ENCODE data around the gene KATNIP. TPM values are rescaled to one million over a fixed set of nuclear protein-coding genes. Genes with fewer than 3 reads are reported as not detected.

The KATNIP gene
- total RNA-seq, 1 experiment from 2014 or later = 19.0 TPM

DNA sequence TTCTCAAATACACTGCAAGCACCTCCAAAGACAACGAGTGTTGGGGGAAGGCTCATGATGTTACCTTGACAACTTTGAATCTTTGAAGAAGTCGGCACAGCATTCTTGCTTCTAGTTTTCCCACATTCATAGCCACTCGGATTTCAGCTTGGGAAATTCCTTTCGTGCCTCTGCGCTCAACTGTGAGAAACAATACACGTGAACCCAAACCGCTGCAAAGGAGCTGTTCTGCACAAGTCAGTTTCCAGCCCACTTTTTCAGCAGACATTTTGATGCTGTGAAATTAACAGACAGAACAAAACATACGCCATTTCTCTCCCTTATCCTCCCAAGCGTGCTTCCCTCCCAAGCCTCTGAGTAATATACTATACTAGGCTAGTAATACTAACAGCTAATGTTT lies 41.5 kb upstream of the KATNIP start:
- ChIA-PET CTCF (no interaction called here), POLR2A (ENCODE audit: unreplicated experiment) (no interaction called here)
- ATAC-seq = no peak
- H3K9me3 ChIP-seq (ENCODE audit: low read length) = no peaks in the 10 kb centered on the region
- H3F3A ChIP-seq (ENCODE audit: low read length, unreplicated experiment) = no peaks in the 10 kb centered on the region
- intact Hi-C loops (cut with micrococcal nuclease) = no loop called here
- peaks cover 9% of the 10 kb centered on the region; the same call in 1 of the 2 replicates for H3K36me3 ChIP-seq (ENCODE audit: low read depth, low read length)
- no peak for DNase-seq
- H2AFZ ChIP-seq (ENCODE audit: low read length) = no peak overlapping the region
- no peaks in the 10 kb centered on the region for H3K79me2 ChIP-seq (ENCODE audit: low read length)
- TF ChIP-seq EZH2 (IDR thresholded peaks at IDR 0.05; ENCODE audit: low read length, unreplicated experiment) (no peak), EZH2phosphoT487 (IDR thresholded peaks at IDR 0.05; ENCODE audit: borderline replicate concordance, low read length) (no peak)
- TF ChIP-seq, protein P1, sequence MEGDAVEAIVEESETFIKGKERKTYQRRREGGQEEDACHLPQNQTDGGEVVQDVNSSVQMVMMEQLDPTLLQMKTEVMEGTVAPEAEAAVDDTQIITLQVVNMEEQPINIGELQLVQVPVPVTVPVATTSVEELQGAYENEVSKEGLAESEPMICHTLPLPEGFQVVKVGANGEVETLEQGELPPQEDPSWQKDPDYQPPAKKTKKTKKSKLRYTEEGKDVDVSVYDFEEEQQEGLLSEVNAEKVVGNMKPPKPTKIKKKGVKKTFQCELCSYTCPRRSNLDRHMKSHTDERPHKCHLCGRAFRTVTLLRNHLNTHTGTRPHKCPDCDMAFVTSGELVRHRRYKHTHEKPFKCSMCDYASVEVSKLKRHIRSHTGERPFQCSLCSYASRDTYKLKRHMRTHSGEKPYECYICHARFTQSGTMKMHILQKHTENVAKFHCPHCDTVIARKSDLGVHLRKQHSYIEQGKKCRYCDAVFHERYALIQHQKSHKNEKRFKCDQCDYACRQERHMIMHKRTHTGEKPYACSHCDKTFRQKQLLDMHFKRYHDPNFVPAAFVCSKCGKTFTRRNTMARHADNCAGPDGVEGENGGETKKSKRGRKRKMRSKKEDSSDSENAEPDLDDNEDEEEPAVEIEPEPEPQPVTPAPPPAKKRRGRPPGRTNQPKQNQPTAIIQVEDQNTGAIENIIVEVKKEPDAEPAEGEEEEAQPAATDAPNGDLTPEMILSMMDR (conservative IDR thresholded peaks at IDR 0.05; ENCODE audit: low read depth, low read length) = no peak
- 0 out of 2 replicates have a peak, but pooled peaks cover 3% of the 10 kb centered on the region for H4K20me1 ChIP-seq (ENCODE audit: low read length)
- H3K9ac ChIP-seq (ENCODE audit: low read length) = no peak overlapping the region
- no peaks in the 10 kb centered on the region for H3K4me1 ChIP-seq (ENCODE audit: insufficient read depth, low read length)
- H3K9me2 ChIP-seq (replicated peaks; ENCODE audit: low read length) = no peaks in the 10 kb centered on the region
- no peaks in the 10 kb centered on the region for H3K27me3 ChIP-seq (ENCODE audit: low read length)
- H3K4me3 ChIP-seq (ENCODE audit: low read length) = no peak overlapping the region
- H3K4me2 ChIP-seq (ENCODE audit: low read length) = no peak overlapping the region
- no peak overlapping the region for H3K27ac ChIP-seq (ENCODE audit: low read length)
- no TSS peak for BruUV-seq (replicated peaks)

DNA sequence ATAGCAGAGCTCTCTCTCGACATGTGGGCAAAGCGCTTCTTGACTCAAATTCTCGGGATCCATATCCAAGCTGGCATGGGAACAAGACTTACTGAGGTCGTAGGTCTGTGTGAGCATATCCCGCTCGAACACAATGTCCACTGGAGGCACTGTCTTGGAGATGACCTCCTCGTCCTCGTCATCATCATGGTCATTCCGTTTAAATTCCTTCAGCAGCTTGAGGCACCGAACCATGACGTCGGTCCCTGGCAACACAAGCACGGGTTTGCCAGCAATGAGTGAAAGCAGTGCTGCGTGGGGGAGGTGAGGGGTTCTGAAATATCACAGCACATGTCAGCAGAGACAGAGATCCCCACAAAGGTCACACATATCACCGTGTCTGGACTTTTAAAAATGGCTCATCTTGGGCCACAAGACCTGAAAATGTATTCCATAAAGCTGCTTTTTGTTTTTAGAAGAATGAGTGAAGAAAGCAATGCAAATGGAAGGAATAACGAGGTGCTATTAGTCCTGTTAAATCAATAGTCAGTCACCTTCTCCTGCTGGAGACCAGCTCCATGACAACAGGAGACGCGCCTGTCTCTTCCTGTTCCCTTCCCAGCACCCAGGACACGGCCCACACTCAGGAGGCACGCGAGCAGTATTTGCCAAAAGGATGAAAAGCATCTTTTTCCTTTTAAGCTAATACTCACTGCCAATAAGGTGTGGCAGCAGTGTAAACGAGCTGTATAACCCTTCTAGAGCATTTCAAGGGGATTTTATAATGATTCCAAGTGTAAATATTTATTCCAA lies 38.1 kb upstream of the KATNIP start:
- Histone ChIP-seq H3K4me1 (ENCODE audit: insufficient read depth, low read length) (no peaks in the 10 kb centered on the region), H3K9me3 (ENCODE audit: low read length) (no peaks in the 10 kb centered on the region), H3K27me3 (ENCODE audit: low read length) (no peaks in the 10 kb centered on the region), H3K36me3 (ENCODE audit: low read depth, low read length) (no peaks in the 10 kb centered on the region; the same call in 1 of the 2 replicates), H3K4me2 (ENCODE audit: low read length) (no peak overlapping the region), H3K4me3 (ENCODE audit: low read length) (no peak overlapping the region), H3K9ac (ENCODE audit: low read length) (no peak overlapping the region), H3K9me2 (replicated peaks; ENCODE audit: low read length) (no peaks in the 10 kb centered on the region), H3K27ac (ENCODE audit: low read length) (no peak overlapping the region), H3K79me2 (ENCODE audit: low read length) (no peaks in the 10 kb centered on the region), H3F3A (ENCODE audit: low read length, unreplicated experiment) (no peaks in the 10 kb centered on the region), H4K20me1 (ENCODE audit: low read length) (no peaks in the 10 kb centered on the region), H2AFZ (ENCODE audit: low read length) (no peak overlapping the region)
- intact Hi-C loops (cut with micrococcal nuclease) = no loop called here
- POLR2A ChIA-PET (ENCODE audit: unreplicated experiment) = no interaction called here
- TF ChIP-seq EZH2phosphoT487 (IDR thresholded peaks at IDR 0.05; ENCODE audit: borderline replicate concordance, low read length) = no peak
- no peak for TF ChIP-seq EZH2 (IDR thresholded peaks at IDR 0.05; ENCODE audit: low read length, unreplicated experiment)
- TF ChIP-seq, protein P1 (conservative IDR thresholded peaks at IDR 0.05; ENCODE audit: low read depth, low read length) = no peak
- CTCF ChIA-PET = no interaction called here
- BruUV-seq (replicated peaks) = no TSS peak
- ATAC-seq = no peak
- no peak for DNase-seq

DNA sequence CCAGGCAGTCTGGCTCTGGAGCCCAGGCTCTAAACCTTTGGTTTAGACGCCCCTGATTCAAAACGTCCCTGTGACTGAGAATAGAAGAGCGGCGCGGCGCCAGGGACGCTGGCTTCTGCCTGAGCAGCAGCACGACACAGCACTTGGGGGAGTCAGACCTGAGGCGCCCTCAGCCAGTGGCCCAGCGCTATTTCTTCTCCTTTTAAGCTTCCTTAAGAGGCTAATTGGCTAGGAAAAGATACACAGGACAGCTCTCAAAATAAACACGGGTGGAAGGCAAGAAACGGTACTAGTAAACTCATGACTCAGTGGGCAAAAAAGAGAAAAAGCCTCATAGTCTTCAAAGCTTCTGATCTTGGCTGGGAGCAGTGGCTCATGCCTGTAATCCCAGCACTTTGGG lies 35.1 kb upstream of the KATNIP start:
- no peak overlapping the region for H3K9ac ChIP-seq (ENCODE audit: low read length)
- POLR2A ChIA-PET (ENCODE audit: unreplicated experiment) = no interaction called here
- no peak overlapping the region for H3K4me3 ChIP-seq (ENCODE audit: low read length)
- no peaks in the 10 kb centered on the region for H3K79me2 ChIP-seq (ENCODE audit: low read length)
- H3K36me3 ChIP-seq (ENCODE audit: low read depth, low read length) = no peaks in the 10 kb centered on the region; the same call in 1 of the 2 replicates
- intact Hi-C loops (cut with micrococcal nuclease) = no loop called here
- no peaks in the 10 kb centered on the region for H3K27me3 ChIP-seq (ENCODE audit: low read length)
- CTCF ChIA-PET = no interaction called here
- no peaks in the 10 kb centered on the region for H3F3A ChIP-seq (ENCODE audit: low read length, unreplicated experiment)
- no peaks in the 10 kb centered on the region for H3K9me3 ChIP-seq (ENCODE audit: low read length)
- DNase-seq = no peak
- ATAC-seq = no peak
- TF ChIP-seq EZH2 (IDR thresholded peaks at IDR 0.05; ENCODE audit: low read length, unreplicated experiment) = no peak
- TF ChIP-seq, protein P1 (conservative IDR thresholded peaks at IDR 0.05; ENCODE audit: low read depth, low read length) = no peak
- no peak for TF ChIP-seq EZH2phosphoT487 (IDR thresholded peaks at IDR 0.05; ENCODE audit: borderline replicate concordance, low read length)
- H3K4me1 ChIP-seq (ENCODE audit: insufficient read depth, low read length) = no peaks in the 10 kb centered on the region
- no peaks in the 10 kb centered on the region for H4K20me1 ChIP-seq (ENCODE audit: low read length)
- no peak overlapping the region for H3K4me2 ChIP-seq (ENCODE audit: low read length)
- H3K9me2 ChIP-seq (replicated peaks; ENCODE audit: low read length) = no peaks in the 10 kb centered on the region
- no TSS peak for BruUV-seq (replicated peaks)
- no peak overlapping the region for H3K27ac ChIP-seq (ENCODE audit: low read length)
- H2AFZ ChIP-seq (ENCODE audit: low read length) = no peak overlapping the region
